Upper lobe of left lung (tissue), 6 donors: Measurements from ENCODE around the gene UGT3A2. TPM values are rescaled to one million over a fixed set of nuclear protein-coding genes. Genes with fewer than 3 reads are reported as not detected.

Experiments used
- ATAC-seq, 2 donors: fragments of 200-7000 bp; cut with Tn5 transposase; one replicate each; pipeline ENCODE4 v1.9.1; 2022; ENCODE audit warnings: mild to moderate bottlenecking in 2 of 2, moderate library complexity in 2 of 2; ENCODE audit not compliant: low FRiP score in 2 of 2
- DNase-seq, 2 donors: peaks; one replicate each; pipeline ENCODE4 v3.0.0-alpha.2; 2019 to 2020
- H3K27ac ChIP-seq, 4 donors: fragments of 200-600 bp; sonication (generic); one replicate each; pipeline ENCODE4 v1.5.1; 2016 to 2019
- H3K27me3 ChIP-seq, 4 donors: fragments of 200-600 bp; sonication (generic); one replicate each; pipeline ENCODE4 v1.5.1; 2017 to 2019
- H3K36me3 ChIP-seq, 4 donors: fragments of 200-600 bp; sonication (generic); one replicate each; pipeline ENCODE4 v1.5.1; 2016 to 2019
- H3K4me1 ChIP-seq, 4 donors: fragments of 200-600 bp; sonication (generic); one replicate each; pipeline ENCODE4 v1.5.1; 2018 to 2019
- H3K4me3 ChIP-seq, 4 donors: fragments of 200-600 bp; sonication (generic); one replicate each; pipeline ENCODE4 v1.5.1; 2017 to 2019; ENCODE audit warnings: mild to moderate bottlenecking in 2 of 4, moderate library complexity in 1 of 4
- H3K9me3 ChIP-seq, 4 donors: fragments of 200-600 bp; sonication (generic); one replicate each; pipeline ENCODE4 v1.5.1; 2018 to 2019
- CTCF ChIP-seq, 6 experiments: fragments of 450-650 bp in 4 of 6; fragments of 200-600 bp in 2 of 6; sonication (generic) in 2 of 6; IDR thresholded peaks; one replicate each; pipeline ENCODE4 v1.5.1; 2016 to 2019; ENCODE audit warnings: antibody characterized with exemption in 6 of 6
- EP300 ChIP-seq, 4 donors: sonication (generic); formaldehyde crosslinking; IDR thresholded peaks; one replicate each; pipeline ENCODE4 v1.5.1; 2017; ENCODE audit warnings: antibody characterized with exemption in 4 of 4, control low read depth in 2 of 4
- POLR2A ChIP-seq, 4 donors: fragments of 450-650 bp; IDR thresholded peaks; one replicate each; pipeline ENCODE4 v1.5.1; 2016 to 2017; ENCODE audit warnings: antibody characterized with exemption in 4 of 4, mild to moderate bottlenecking in 2 of 4
- POLR2AphosphoS5 ChIP-seq, 2 donors: sonication (generic); formaldehyde crosslinking; IDR thresholded peaks; one replicate each; pipeline ENCODE4 v1.5.1; 2017; ENCODE audit warnings: antibody characterized with exemption in 2 of 2
- WGBS, 2 donors: methylation state at CpG; one replicate each; pipeline ENCODE4 v1.1.5; 2017 to 2018; 5-methylcytosine and 5-hydroxymethylcytosine counted together
- total RNA-seq, 6 donors: library from RNA; depleted of rRNA in 4 of 6; stranded (reverse); fragments of >200 nt in 4 of 6; gene quantifications; one replicate each; pipeline versions ENCODE4 v1.1.0 to v1.2.1, GENCODE V29; 2016 to 2021
- donor health status: DM: no; HTN: no; CAD: no; lungs with moderate emphysema.
- donor health status: DM: no; HTN: yes; CAD: no; lungs with severe emphysema.

Gene UGT3A2
- total RNA-seq, 6 donors from 2014 or later = not detected

GRCh38 chr5:36031223-36031622 is 35.5 kb downstream of the UGT3A2 start:
- TF ChIP-seq CTCF (IDR thresholded peaks at IDR 0.05) (no peak), EP300 (IDR thresholded peaks at IDR 0.05) (no peak), POLR2A (IDR thresholded peaks at IDR 0.05) (no peak), POLR2AphosphoS5 (IDR thresholded peaks at IDR 0.05) (no peak)
- no peak for ATAC-seq
- Histone ChIP-seq H3K36me3 (no peaks in the 10 kb centered on the region), H3K27me3 (no peaks in the 10 kb centered on the region), H3K4me1 (no peaks in the 10 kb centered on the region), H3K9me3 (no peaks in the 10 kb centered on the region), H3K27ac (no peak overlapping the region), H3K4me3 (no peak overlapping the region)
- no peak for DNase-seq
- WGBS, 2 donors = 65 to 96% methylated on average over 4 of the region's 6 CpGs

GRCh38 chr5:36029914-36030313 is 36.8 kb downstream of the UGT3A2 start:
- Histone ChIP-seq H3K27ac (no peak overlapping the region), H3K4me1 (no peaks in the 10 kb centered on the region), H3K27me3 (no peaks in the 10 kb centered on the region), H3K4me3 (no peak overlapping the region), H3K9me3 (no peaks in the 10 kb centered on the region), H3K36me3 (no peaks in the 10 kb centered on the region)
- 100% methylated on average over 1 of the region's 1 CpG for WGBS, 2 donors
- DNase-seq = no peak
- TF ChIP-seq POLR2AphosphoS5 (IDR thresholded peaks at IDR 0.05) (no peak), POLR2A (IDR thresholded peaks at IDR 0.05) (no peak), CTCF (IDR thresholded peaks at IDR 0.05) (no peak), EP300 (IDR thresholded peaks at IDR 0.05) (no peak)
- no peak for ATAC-seq

DNA sequence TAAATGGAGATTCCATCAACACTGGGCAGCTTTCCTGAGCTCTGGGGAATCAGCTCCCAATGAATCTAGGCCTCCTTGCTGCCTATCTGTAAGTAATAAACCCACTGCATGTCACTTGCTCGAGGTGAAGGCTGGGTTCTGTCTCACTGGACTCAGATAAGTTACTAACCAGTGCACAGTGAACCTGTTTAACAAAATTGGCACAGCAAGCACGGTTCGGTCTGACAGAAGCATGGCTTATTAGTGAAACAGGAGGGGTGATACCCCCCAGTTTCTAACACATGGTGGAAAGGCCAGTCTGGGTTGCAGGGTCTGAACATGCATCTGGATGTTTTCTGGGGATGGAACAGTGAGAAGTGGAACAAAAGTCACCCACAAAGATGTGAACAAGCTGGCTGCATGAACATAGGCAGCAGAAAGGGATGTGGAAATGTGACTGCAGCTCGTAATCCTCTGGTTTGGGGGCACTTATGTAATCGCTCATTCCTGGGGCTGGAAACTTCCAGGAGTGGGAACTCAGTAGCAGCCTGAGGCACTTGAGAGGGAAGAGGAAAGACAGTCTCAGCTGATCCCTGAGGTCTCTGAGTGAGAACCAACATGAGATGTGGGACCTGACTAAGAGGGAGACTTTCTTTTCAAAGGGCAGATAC is 37.7 kb downstream of the UGT3A2 start:
- H3K9me3 ChIP-seq = no peaks in the 10 kb centered on the region
- H3K36me3 ChIP-seq = no peaks in the 10 kb centered on the region
- no peaks in the 10 kb centered on the region for H3K4me1 ChIP-seq
- no peaks in the 10 kb centered on the region for H3K27me3 ChIP-seq
- no peak overlapping the region for H3K27ac ChIP-seq
- H3K4me3 ChIP-seq = no peak overlapping the region
- TF ChIP-seq POLR2A (IDR thresholded peaks at IDR 0.05) (no peak), EP300 (IDR thresholded peaks at IDR 0.05) (no peak), CTCF (IDR thresholded peaks at IDR 0.05) (no peak), POLR2AphosphoS5 (IDR thresholded peaks at IDR 0.05) (no peak)
- no peak for DNase-seq
- no peak for ATAC-seq
- WGBS, 2 donors = 72 to 77% methylated on average over 5 of the region's 5 CpGs

DNA sequence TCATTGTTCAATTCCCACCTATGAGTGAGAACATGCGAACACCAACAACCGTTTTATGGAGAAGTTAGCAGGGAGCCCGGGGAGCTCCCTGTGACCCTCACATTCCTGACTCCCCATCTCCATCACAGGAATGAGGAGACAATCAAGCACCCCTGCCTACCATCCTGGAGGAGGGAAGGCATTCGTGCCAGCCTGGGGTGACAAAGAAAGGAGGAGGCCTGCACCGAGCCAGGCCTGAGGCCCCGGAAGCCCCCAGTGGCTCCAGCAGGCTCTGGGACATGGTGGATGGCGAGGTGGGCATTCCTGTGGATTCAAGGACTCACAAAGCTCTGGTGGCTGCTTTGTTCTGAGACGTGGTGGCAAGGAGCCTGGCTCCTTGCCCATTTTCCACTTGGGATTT is 39.0 kb downstream of the UGT3A2 start:
- H3K36me3 ChIP-seq = no peaks in the 10 kb centered on the region
- peak in 1 of 2 donors; percentile 22 for DNase-seq
- ATAC-seq = no peak
- H3K27me3 ChIP-seq = no peaks in the 10 kb centered on the region
- H3K4me1 ChIP-seq = no peaks in the 10 kb centered on the region
- H3K27ac ChIP-seq = no peak overlapping the region
- no peak for TF ChIP-seq POLR2AphosphoS5 (IDR thresholded peaks at IDR 0.05)
- TF ChIP-seq POLR2A (IDR thresholded peaks at IDR 0.05) = no peak
- no peak for TF ChIP-seq CTCF (IDR thresholded peaks at IDR 0.05)
- TF ChIP-seq EP300 (IDR thresholded peaks at IDR 0.05) = no peak
- WGBS, 2 donors = 82 to 86% methylated on average over 7 to 8 of the region's 8 CpGs
- no peak overlapping the region for H3K4me3 ChIP-seq
- no peaks in the 10 kb centered on the region for H3K9me3 ChIP-seq
